SU-DHL-6 (cell line): ENCODE data around the gene SUPT3H.

ENCODE experiments used
- EZH2phosphoT487 ChIP-seq: fragments of 200-600 bp; sonication (generic), shearing (Covaris generic); conservative IDR thresholded peaks from 2 replicates; pipeline ENCODE4 v1.6.1; 2018; ENCODE audit warnings: mild to moderate bottlenecking, antibody characterized with exemption, low read length, moderate library complexity, mixed read lengths
- TF ChIP-seq, protein P1 (sequence below): fragments of 200-600 bp; sonication (generic); IDR thresholded peaks from one replicate; pipeline ENCODE4 v1.5.1; 2017; ENCODE audit warnings: antibody characterized with exemption, mild to moderate bottlenecking, low read length, moderate library complexity; ENCODE audit not compliant: insufficient read depth, poor library complexity, severe bottlenecking

DNA sequence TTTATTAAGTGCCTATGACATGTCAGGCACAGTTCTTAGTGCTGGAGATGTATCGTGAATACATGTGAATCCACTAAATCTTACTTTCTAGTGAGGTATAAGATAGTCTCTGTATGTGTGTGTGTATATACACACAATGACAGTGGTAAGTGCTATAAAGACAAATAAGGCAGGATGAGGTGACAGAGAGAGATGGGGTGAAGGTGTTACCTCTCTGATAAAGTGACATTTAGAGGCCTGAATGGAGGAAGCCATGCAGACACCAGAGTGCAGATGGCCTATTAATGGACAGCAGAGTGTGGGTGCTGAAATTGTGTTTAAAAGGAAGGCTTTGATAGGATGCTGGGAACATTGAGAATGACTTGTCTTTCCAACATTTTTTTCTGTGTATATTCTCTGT is 535.9 kb downstream of the SUPT3H start:
- TF ChIP-seq, protein P1, sequence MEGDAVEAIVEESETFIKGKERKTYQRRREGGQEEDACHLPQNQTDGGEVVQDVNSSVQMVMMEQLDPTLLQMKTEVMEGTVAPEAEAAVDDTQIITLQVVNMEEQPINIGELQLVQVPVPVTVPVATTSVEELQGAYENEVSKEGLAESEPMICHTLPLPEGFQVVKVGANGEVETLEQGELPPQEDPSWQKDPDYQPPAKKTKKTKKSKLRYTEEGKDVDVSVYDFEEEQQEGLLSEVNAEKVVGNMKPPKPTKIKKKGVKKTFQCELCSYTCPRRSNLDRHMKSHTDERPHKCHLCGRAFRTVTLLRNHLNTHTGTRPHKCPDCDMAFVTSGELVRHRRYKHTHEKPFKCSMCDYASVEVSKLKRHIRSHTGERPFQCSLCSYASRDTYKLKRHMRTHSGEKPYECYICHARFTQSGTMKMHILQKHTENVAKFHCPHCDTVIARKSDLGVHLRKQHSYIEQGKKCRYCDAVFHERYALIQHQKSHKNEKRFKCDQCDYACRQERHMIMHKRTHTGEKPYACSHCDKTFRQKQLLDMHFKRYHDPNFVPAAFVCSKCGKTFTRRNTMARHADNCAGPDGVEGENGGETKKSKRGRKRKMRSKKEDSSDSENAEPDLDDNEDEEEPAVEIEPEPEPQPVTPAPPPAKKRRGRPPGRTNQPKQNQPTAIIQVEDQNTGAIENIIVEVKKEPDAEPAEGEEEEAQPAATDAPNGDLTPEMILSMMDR, result no peak
- no peak for TF ChIP-seq EZH2phosphoT487
